ENCODE measurements around the gene COX5B. TPM values are rescaled to one million over a fixed set of nuclear protein-coding genes. Genes with fewer than 3 reads are reported as not detected.
"Not testable (repeated sequence)": the region's sequence is repeated elsewhere in the genome, so short reads cannot be mapped to it uniquely, and the experiment has no call there.

The COX5B gene
- total RNA-seq, 1 donor, result 270 TPM

DNA sequence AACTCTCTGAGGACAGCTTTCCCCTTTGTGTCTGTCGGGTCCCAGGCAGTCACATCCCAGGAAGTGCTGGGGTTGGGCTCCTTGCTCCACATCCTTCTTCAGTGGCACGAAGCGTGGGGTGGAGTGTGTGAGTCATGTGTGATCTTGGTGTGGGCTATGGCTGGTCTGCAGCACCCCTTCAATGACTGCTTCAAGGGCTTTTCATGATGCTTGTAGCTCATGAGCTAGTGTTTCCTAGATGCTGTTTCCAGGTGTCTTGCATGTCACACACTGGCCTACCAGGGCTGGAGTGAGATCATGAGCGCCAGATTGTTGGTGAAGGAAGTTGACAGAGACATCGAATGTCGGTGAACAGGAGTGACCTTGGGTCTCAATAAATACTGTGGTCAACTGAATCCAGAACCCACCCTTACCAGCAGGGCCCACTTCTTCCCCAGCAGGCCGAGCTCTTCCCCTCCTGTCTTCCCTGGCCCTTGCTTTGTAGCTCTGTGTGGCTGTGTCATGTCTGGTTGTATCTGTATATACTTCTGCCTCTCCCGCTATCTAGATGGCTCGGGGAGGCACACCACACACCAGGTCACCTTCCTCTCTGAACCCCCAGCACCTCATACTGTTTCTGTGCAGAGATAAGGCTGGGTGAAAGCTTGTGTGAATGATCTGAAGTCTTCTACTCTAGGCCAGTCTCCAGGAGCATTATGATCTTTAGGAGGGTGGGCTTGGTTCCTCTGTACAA, 27.5 kb downstream of the COX5B start:
- H3K4me3 ChIP-seq (ENCODE audit: low read depth, low read length), result no peak overlapping the region
- TF ChIP-seq, protein P1, sequence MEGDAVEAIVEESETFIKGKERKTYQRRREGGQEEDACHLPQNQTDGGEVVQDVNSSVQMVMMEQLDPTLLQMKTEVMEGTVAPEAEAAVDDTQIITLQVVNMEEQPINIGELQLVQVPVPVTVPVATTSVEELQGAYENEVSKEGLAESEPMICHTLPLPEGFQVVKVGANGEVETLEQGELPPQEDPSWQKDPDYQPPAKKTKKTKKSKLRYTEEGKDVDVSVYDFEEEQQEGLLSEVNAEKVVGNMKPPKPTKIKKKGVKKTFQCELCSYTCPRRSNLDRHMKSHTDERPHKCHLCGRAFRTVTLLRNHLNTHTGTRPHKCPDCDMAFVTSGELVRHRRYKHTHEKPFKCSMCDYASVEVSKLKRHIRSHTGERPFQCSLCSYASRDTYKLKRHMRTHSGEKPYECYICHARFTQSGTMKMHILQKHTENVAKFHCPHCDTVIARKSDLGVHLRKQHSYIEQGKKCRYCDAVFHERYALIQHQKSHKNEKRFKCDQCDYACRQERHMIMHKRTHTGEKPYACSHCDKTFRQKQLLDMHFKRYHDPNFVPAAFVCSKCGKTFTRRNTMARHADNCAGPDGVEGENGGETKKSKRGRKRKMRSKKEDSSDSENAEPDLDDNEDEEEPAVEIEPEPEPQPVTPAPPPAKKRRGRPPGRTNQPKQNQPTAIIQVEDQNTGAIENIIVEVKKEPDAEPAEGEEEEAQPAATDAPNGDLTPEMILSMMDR (IDR thresholded peaks at IDR 0.05; ENCODE audit: insufficient read depth, low read depth, low read length), result no peak
- no peak for DNase-seq (ENCODE audit: low read depth)

DNA sequence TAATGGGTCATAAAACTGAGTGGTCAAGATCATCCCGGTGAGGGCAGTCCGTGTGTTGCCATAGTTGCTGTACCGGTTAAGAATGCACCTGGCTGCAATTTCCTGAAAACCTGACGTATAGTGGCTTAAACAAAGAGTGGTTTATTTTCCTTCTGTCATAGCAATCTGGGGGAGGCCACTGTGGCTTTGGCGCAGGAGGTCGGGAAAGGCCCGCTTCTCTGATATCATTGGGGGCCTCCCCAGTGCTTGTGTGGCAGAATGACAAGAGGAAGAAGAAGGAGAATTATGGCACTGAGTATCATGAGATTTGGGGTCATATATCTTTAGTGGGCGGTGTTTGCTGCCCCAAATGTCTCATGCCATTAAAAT, 28.0 kb downstream of the COX5B start:
- no peak for DNase-seq (ENCODE audit: low read depth)
- H3K4me3 ChIP-seq (ENCODE audit: low read depth, low read length), result no peak overlapping the region
- TF ChIP-seq, protein P1 (IDR thresholded peaks at IDR 0.05; ENCODE audit: insufficient read depth, low read depth, low read length), result no peak

DNA sequence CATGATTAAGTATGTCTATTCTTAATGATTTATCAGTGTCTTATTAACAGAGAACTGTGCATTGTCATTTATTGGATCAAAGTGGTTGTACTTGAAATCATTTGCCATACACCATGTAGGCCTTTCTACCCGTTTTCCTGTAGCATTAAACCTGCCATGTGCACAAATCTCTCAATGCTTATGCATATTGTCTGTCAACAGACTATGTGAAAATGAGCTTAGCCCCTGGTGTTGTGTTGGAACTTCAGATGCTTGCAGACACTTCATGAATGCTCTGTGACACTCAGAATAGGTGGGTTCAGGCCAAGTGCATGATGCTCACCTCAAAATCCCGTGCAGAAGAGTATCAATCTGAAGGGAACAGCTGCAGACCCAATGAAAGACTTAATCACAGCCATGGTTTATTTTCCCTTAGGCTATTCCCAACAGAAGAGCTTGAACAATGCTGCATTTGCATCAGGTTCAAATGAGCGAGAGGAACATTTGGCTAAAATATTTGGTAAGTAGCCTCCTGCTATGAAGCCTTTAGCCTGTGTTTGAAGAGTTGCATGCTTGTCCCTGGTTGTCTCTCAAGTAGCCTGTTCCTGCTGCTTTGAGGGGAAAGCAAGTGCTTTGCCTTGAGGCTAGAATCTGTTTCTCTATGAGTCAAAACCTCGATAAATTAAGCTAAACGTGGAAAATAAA, 29.7 kb downstream of the COX5B start:
- no peak overlapping the region for H3K4me3 ChIP-seq (ENCODE audit: low read depth, low read length)
- TF ChIP-seq, protein P1 (IDR thresholded peaks at IDR 0.05; ENCODE audit: insufficient read depth, low read depth, low read length), result no peak
- no peak for DNase-seq (ENCODE audit: low read depth)

DNA sequence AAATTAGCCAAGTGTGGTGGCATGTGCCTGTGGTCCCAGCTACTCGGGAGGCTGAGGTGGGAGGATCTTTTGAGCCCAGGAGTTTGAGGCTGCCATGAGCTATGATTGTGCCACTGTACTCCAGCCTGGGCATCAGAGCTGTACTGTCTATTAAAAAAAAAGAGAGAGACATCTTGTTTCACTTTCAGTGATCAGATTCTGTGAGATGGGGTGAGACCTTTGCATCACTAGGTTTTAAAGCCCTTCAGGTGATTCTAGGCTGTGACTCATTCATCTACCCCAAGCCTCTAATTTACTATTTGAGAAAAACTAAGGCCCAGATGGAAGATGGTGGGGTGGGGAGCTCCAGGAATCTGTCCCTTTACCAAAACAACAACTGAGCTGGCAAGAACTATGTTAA, 30.8 kb downstream of the COX5B start:
- TF ChIP-seq, protein P1 (IDR thresholded peaks at IDR 0.05; ENCODE audit: insufficient read depth, low read depth, low read length), result no peak
- no peak overlapping the region for H3K4me3 ChIP-seq (ENCODE audit: low read depth, low read length)
- no peak for DNase-seq (ENCODE audit: low read depth)

DNA sequence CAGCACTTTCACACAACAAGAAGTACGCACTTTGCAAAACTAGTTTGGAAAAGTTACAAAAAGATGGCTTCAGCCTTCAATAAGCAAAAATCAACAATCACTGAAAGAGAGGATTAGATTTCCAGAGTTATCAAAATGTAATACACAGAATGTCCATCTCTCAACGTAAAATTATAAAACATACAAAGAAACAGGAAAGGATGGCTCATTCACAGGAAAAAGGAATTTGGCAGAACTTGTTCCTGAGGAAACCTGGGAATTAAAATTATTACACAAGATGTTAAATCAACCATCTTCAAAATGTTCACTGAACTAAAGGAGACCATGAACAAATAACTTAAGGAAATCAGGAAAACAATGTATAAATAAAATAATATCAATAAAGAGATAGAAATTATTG, 31.6 kb downstream of the COX5B start:
- DNase-seq (ENCODE audit: low read depth), result no peak
- no peak overlapping the region for H3K4me3 ChIP-seq (ENCODE audit: low read depth, low read length)
- TF ChIP-seq, protein P1 (IDR thresholded peaks at IDR 0.05; ENCODE audit: insufficient read depth, low read depth, low read length), result no peak

DNA sequence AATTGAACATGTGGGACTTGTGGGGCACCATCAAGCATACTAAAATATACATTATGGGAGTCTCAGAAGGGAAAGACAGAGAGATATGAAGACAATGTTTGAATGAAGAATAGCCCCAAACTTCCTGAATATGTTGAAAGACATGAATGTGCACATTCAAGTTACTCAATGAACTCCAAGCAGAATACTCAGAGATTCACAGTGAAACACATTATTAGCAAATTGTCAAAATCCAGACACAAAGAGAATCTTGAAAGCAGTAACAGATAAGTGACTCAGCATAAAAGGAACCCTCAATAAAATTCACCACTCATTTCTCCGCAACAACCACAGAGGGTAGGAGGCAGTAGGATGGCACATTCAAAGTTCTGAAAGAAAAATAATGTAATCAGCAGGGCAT, 32.4 kb downstream of the COX5B start:
- TF ChIP-seq, protein P1 (IDR thresholded peaks at IDR 0.05; ENCODE audit: insufficient read depth, low read depth, low read length), result no peak
- H3K4me3 ChIP-seq (ENCODE audit: low read depth, low read length), result no peak overlapping the region
- DNase-seq (ENCODE audit: low read depth), result no peak

DNA sequence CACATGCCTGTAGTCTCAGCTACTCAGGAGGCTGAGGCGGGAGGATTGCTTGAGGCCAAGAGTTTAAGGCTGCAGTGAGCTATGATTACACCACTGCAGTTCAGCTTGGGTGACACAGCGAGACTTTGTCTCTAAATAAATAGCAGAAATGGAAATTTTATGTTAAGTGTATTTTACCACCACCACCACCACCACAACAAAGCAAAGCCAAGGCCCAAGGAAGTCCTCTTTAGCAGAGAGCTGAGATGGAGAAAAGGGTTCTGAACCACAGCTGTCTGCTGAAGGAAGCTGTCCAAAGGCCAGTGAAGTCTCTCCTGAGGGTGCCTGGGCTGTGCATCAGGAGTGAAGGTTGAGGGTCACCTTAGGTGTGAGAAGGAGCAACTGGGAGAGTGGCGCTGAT, 41.4 kb downstream of the COX5B start:
- not testable (repeated sequence) for DNase-seq (ENCODE audit: low read depth); H3K4me3 ChIP-seq (ENCODE audit: low read depth, low read length)

Data from fibroblast of villous mesenchyme (primary cell).